HL-60 (cell line): ENCODE measurements around the gene FLYWCH1.

Experiments used
- CTCF ChIP-seq: IDR thresholded peaks from one replicate; pipeline ENCODE4 v1.5.1; 2011; ENCODE audit warnings: low read length, control low read depth, inconsistent platforms; ENCODE audit not compliant: insufficient read depth
- REST ChIP-seq: IDR thresholded peaks from 2 replicates; pipeline ENCODE4 v1.6.1; 2012; ENCODE audit warnings: low read depth; ENCODE audit not compliant: insufficient replicate concordance

GRCh38 chr16:2968738-2969544, 57.2 kb downstream of the FLYWCH1 start, which contains the start of gene PAQR4:
- no peak for TF ChIP-seq CTCF
- TF ChIP-seq REST, result peak; percentile 99
